ENCODE data around the gene ASB6. TPM values are rescaled to one million over a fixed set of nuclear protein-coding genes. Genes with fewer than 3 reads are reported as not detected.

Gene ASB6
- total RNA-seq, 6 donors from 2014 or later: 15.4 to 51.3 (median 21.9) TPM

DNA sequence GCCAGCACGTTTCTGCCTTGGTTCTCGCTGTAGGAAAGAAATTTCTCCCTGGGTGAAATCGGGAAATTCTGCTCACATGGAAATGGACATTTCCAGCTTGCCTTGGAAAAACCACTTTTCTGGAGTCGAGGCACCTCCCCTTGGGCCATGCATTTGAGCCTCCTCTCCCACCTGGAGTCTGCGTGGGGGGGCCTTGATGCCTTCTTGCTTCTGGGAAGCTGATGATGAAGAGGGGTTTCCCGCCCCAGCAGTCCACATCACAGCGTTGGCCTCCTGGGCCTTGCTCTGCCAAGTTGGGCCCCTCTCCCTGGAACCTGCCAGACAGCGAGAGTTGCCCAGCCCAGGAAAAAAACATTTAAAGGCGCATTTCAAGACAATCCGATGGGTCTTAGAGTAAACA lies 1.8 kb upstream of the ASB6 start:
- Histone ChIP-seq H3K9me3 (no peaks in the 10 kb centered on the region), H3K27me3 (no peaks in the 10 kb centered on the region), H3K27ac (no peak overlapping the region), H3K36me3 (peaks cover 4 to 8% (median 7%) of the 10 kb centered on the region in 4 donors), H3K4me3 (no peak overlapping the region), H3K4me1 (peaks cover 20 to 29% (median 23%) of the 10 kb centered on the region in 4 donors)
- 89 to 90% methylated on average over 8 to 10 of the region's 10 CpGs for WGBS, 2 donors
- TF ChIP-seq, protein P1, sequence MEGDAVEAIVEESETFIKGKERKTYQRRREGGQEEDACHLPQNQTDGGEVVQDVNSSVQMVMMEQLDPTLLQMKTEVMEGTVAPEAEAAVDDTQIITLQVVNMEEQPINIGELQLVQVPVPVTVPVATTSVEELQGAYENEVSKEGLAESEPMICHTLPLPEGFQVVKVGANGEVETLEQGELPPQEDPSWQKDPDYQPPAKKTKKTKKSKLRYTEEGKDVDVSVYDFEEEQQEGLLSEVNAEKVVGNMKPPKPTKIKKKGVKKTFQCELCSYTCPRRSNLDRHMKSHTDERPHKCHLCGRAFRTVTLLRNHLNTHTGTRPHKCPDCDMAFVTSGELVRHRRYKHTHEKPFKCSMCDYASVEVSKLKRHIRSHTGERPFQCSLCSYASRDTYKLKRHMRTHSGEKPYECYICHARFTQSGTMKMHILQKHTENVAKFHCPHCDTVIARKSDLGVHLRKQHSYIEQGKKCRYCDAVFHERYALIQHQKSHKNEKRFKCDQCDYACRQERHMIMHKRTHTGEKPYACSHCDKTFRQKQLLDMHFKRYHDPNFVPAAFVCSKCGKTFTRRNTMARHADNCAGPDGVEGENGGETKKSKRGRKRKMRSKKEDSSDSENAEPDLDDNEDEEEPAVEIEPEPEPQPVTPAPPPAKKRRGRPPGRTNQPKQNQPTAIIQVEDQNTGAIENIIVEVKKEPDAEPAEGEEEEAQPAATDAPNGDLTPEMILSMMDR (IDR thresholded peaks at IDR 0.05): no peak
- no peak for TF ChIP-seq POLR2A (IDR thresholded peaks at IDR 0.05)
- TF ChIP-seq EP300 (IDR thresholded peaks at IDR 0.05): no peak
- no peak for TF ChIP-seq POLR2AphosphoS5 (IDR thresholded peaks at IDR 0.05)
- ATAC-seq (ENCODE audit: low FRiP score in 2 of 2) (no peak), DNase-seq (no peak)

DNA sequence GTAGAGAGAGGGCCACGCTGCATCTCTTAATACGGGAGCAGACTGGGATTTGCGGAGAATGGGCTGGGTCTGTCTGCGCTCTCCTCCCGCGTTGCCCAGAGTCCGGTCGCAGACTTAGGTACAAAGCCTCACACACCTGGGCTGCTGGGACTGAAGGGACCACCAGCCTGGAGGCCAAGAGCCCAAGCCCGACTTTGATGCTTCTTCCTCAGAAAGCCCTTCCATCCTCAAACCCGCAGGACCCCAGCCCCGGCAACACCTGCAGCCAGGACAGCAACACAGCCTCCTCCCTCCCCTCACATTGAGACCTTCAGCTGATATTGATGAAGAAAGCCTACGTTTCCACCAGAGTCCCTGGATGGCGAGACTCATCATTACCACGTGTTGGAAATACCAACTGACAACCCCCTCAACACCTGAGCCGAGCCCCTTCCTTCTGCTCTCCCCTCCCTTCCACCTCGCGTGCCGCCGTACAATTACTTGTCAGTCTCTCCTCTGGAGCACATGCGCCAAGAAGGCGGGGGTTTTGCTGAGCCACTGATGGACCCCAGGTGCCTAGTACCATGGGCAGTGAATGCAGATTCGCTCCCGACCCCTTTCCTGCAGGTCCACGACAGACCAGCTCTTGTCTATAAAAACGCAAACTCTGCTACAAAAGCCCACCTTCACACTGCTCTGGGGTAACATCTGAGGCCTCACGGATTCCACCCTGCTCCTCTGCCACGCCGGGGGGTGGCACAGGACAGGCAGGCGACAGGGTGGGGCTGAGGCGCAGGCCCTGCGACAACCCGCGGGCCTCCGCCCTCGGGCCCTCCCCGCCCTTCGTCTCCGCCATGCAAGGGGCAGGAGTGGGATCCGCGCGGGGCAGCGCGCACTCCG lies 841 bp downstream of the ASB6 start:
- ATAC-seq (ENCODE audit: low FRiP score in 2 of 2) (no peak), DNase-seq (no peak)
- peaks cover 20 to 29% (median 23%) of the 10 kb centered on the region in 4 donors for H3K4me1 ChIP-seq
- WGBS, 2 donors: 21 to 28% methylated on average over 24 to 41 of the region's 44 CpGs
- no peak for TF ChIP-seq EP300 (IDR thresholded peaks at IDR 0.05)
- no peak for TF ChIP-seq POLR2AphosphoS5 (IDR thresholded peaks at IDR 0.05)
- TF ChIP-seq POLR2A (IDR thresholded peaks at IDR 0.05): no peak
- TF ChIP-seq, protein P1 (IDR thresholded peaks at IDR 0.05): no peak
- peak overlapping the region; percentile 75 to 87 (median 83) for H3K27ac ChIP-seq
- H3K36me3 ChIP-seq: peaks cover 17 to 33% (median 30%) of the 10 kb centered on the region in 4 donors
- no peaks in the 10 kb centered on the region for H3K9me3 ChIP-seq
- H3K27me3 ChIP-seq: no peaks in the 10 kb centered on the region
- H3K4me3 ChIP-seq: peak overlapping the region; percentile 71 to 99 (median 94)

DNA sequence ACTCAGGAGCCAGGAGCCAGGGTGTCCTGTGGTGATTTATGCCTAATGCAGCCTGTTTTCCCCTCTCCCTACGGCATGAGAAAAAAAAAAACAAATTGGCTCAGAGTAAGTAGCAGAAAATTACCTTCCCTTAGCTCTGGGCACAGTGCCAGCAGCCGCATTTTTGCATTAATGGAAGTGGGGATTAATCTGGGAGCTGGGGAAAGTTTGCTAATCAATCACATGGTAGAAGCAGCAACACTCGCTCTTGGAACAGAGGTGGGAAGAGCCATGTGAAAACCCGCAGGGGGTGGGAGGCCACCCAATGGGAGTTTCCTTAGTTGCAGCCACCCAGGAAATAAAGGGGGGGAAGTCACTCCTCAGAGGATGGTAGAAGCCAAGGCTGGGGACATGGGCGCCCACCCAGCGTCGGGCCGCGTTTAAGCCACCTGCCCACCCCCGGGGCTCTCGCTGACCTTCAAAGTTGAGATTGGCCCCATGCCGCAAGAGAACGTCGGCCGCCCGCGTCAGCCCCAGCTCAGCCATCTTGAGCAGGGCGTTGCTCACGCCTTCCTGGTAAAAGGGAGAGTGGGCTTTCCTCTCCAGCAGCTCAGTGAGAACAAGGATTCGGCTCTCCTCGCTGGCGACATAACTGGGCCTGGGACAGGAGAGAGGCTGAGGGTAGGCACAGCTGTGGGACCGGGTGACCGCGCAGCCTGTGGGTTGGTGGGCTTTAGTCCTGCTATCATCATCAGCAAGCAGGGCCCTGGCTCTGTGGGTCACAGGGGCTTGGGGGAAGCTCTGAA lies 1.7 kb downstream of the ASB6 start:
- Histone ChIP-seq H3K36me3 (peaks cover 18 to 40% (median 37%) of the 10 kb centered on the region in 4 donors), H3K9me3 (no peaks in the 10 kb centered on the region), H3K4me1 (peaks cover 20 to 29% (median 23%) of the 10 kb centered on the region in 4 donors), H3K27me3 (no peaks in the 10 kb centered on the region), H3K4me3 (peak overlapping the region in 3 of 4 donors; percentile 71 to 99 (median 90)), H3K27ac (no peak overlapping the region)
- TF ChIP-seq, protein P1 (IDR thresholded peaks at IDR 0.05): no peak
- TF ChIP-seq POLR2AphosphoS5 (IDR thresholded peaks at IDR 0.05) (no peak), POLR2A (IDR thresholded peaks at IDR 0.05) (no peak), EP300 (IDR thresholded peaks at IDR 0.05) (no peak)
- WGBS, 2 donors: 62 to 70% methylated on average over 12 to 18 of the region's 25 CpGs
- DNase-seq: peak in 1 of 2 donors; percentile 79
- no peak for ATAC-seq (ENCODE audit: low FRiP score in 2 of 2)

DNA sequence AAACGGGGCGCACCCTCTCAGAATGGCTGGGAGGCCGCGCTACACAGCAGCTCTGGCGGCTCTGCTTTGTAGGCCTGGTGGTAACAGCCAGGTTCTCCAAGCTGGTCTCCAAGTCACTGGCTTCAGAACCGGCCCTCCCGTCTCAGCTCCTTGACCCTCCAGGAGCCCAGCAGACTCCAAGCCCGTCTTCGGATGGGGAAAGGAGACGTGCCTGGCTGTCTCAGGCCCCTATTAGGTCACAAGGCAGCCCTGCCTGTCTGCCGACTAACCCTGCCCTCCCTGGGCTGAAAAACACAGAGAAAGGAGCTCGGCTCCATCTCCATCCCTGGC lies 2.2 kb downstream of the ASB6 start:
- no peak for DNase-seq
- Histone ChIP-seq H3K36me3 (peaks cover 23 to 46% (median 42%) of the 10 kb centered on the region in 4 donors), H3K4me1 (peaks cover 20 to 29% (median 23%) of the 10 kb centered on the region in 4 donors), H3K4me3 (no peak overlapping the region), H3K27ac (no peak overlapping the region), H3K9me3 (no peaks in the 10 kb centered on the region), H3K27me3 (no peaks in the 10 kb centered on the region)
- WGBS, 2 donors: 83 to 84% methylated on average over 1 to 12 of the region's 12 CpGs
- no peak for TF ChIP-seq EP300 (IDR thresholded peaks at IDR 0.05)
- TF ChIP-seq POLR2AphosphoS5 (IDR thresholded peaks at IDR 0.05): no peak
- no peak for ATAC-seq (ENCODE audit: low FRiP score in 2 of 2)

DNA sequence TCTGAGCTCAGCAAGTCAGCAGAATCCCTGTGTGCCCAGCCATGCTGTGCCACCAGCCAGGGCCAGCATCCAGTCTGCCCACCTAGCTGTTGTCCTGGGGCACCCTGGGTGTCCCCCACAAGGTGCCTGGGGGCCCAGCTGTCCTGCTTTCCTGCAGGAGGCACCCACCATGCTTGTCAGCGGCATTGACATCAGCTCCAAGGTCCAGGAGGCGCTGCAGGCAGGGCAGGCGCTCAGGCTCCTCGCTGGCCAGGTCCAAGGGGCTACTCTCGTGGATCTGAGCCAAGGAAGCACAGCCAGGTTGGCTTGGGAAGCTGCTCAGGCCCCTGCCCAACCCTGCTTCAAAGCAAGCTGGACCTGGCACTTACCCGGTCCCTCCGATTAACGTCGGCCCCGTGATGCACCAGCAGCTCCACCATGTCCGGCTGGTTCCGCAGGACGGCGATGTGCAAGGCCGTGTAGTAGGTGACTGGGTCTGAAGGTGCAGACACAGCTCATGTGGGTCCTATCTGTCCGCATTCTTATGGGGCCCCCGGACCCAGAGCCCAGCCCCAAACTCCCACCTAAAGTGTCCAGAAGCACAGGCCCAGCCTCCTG lies 2.8 kb downstream of the ASB6 start:
- DNase-seq: peak in 1 of 2 donors; percentile 61
- H3K4me1 ChIP-seq: peaks cover 20 to 29% (median 23%) of the 10 kb centered on the region in 4 donors
- no peak for TF ChIP-seq POLR2A (IDR thresholded peaks at IDR 0.05)
- H3K27me3 ChIP-seq: no peaks in the 10 kb centered on the region
- H3K27ac ChIP-seq: no peak overlapping the region
- WGBS, 2 donors: 97% methylated on average over 16 of the region's 17 CpGs; no CpG with 5 or more reads in 1 of the 2 donors
- H3K9me3 ChIP-seq: no peaks in the 10 kb centered on the region
- H3K36me3 ChIP-seq: peaks cover 29 to 52% (median 48%) of the 10 kb centered on the region in 4 donors
- no peak for ATAC-seq (ENCODE audit: low FRiP score in 2 of 2)
- no peak overlapping the region for H3K4me3 ChIP-seq
